Body of pancreas (tissue), 4 donors: ENCODE data around the gene SRMS.

Experiments used
- POLR2A ChIP-seq, 3 donors: fragments of 450-650 bp; IDR thresholded peaks; one replicate each; pipeline ENCODE4 v1.6.1; 2016; ENCODE audit warnings: antibody characterized with exemption in 3 of 3, mild to moderate bottlenecking in 2 of 3
- TF ChIP-seq, protein P1 (sequence below), 7 experiments: fragments of 450-650 bp in 4 of 7; fragments of 200-600 bp in 3 of 7; sonication (generic) in 3 of 7; IDR thresholded peaks; one replicate each; pipeline ENCODE4 v1.5.1; 2016 to 2019; ENCODE audit warnings: antibody characterized with exemption in 7 of 7

DNA sequence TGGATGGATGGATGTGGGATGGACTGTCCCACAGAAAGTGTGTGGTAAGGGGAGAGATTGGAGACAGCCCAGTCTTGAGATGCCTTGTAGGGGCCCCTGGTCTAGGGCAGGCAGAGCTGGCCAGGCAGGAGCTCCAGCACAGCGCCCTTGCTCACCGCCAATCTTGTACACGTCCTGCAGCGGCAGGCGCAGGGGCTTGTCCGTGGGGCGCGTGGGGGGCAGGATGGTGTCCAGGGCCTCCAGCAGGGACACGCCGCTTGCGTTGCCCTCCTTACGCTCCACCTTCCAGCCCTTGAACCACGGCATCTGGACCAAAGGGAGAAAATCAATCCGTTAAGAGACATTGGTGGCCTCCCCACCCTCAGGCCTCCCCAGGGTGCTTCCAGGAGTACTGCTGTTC, 54.6 kb downstream of the SRMS start:
- TF ChIP-seq, protein P1, sequence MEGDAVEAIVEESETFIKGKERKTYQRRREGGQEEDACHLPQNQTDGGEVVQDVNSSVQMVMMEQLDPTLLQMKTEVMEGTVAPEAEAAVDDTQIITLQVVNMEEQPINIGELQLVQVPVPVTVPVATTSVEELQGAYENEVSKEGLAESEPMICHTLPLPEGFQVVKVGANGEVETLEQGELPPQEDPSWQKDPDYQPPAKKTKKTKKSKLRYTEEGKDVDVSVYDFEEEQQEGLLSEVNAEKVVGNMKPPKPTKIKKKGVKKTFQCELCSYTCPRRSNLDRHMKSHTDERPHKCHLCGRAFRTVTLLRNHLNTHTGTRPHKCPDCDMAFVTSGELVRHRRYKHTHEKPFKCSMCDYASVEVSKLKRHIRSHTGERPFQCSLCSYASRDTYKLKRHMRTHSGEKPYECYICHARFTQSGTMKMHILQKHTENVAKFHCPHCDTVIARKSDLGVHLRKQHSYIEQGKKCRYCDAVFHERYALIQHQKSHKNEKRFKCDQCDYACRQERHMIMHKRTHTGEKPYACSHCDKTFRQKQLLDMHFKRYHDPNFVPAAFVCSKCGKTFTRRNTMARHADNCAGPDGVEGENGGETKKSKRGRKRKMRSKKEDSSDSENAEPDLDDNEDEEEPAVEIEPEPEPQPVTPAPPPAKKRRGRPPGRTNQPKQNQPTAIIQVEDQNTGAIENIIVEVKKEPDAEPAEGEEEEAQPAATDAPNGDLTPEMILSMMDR (IDR thresholded peaks at IDR 0.05): no peak
- TF ChIP-seq POLR2A (IDR thresholded peaks at IDR 0.05): no peak
